Mesothelial cell of epicardium (in vitro differentiated cells): ENCODE data around the gene HDAC4. TPM values are rescaled to one million over a fixed set of nuclear protein-coding genes. Genes with fewer than 3 reads are reported as not detected.

ENCODE experiments used
- DNase-seq, 2 experiments: peaks; one replicate each; pipeline ENCODE4 v3.0.0; 2021; ENCODE audit warnings: low spot score in 2 of 2; ENCODE audit not compliant: unreplicated experiment in 2 of 2
- H3K27ac Mint-ChIP-seq: 2 replicates; pipeline ENCODE4 v1.8.0; 2021; ENCODE audit warnings: mixed read lengths
- H3K27me3 Mint-ChIP-seq: 2 replicates; pipeline ENCODE4 v1.8.0; 2021; ENCODE audit warnings: low read depth, mixed read lengths
- H3K36me3 Mint-ChIP-seq: 2 replicates; pipeline ENCODE4 v1.8.0; 2021; ENCODE audit warnings: mixed read lengths
- H3K4me1 Mint-ChIP-seq: 2 replicates; pipeline ENCODE4 v1.8.0; 2021; ENCODE audit warnings: mixed read lengths
- H3K4me3 Mint-ChIP-seq: 2 replicates; pipeline ENCODE4 v1.8.0; 2021; ENCODE audit warnings: mild to moderate bottlenecking, moderate library complexity, mixed read lengths
- H3K9me3 Mint-ChIP-seq: 2 replicates; pipeline ENCODE4 v1.8.0; 2021; ENCODE audit warnings: mixed read lengths
- total RNA-seq: library from RNA; stranded (reverse); gene quantifications from 3 replicates; pipeline ENCODE4 v1.2.1, GENCODE V29; 2021
- TF ChIP-seq, protein P1 (sequence below): fragments of 200-600 bp; sonication (generic); IDR thresholded peaks from one replicate; pipeline ENCODE4 v1.5.0; 2021; ENCODE audit warnings: antibody characterized with exemption; ENCODE audit not compliant: unreplicated experiment

HDAC4 gene
- total RNA-seq, 1 donor from 2014 or later: 59.2 TPM

DNA sequence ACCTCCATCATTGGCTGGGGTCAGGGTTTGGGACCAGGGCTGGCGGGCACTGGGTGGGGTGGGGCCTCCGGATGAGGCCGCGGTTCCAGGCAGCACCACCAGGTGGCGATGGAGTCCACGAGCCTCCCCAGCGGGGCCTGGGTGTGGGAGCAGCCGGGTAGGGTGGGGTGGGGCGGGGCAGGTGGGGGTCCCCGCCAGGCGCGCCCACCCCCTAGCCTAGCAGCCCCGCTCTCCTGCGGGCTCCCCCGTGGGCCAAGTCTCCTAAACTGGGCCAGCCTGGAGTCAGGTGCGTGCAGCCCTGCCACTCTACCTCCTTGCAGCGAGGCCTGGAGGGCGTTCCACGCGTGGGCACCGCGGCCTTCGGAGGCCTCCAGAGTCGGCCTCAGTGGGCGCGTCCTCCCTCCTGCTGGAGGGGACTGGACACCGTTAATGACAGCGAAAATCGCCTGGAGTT is 365.4 kb downstream of the HDAC4 start:
- no peaks in the 10 kb centered on the region for H3K36me3 Mint-ChIP-seq
- DNase-seq: peak; percentile 43 to 77
- H3K9me3 Mint-ChIP-seq: peaks cover 11% of the 10 kb centered on the region
- no peaks in the 10 kb centered on the region for H3K4me1 Mint-ChIP-seq
- H3K27ac Mint-ChIP-seq: no peak overlapping the region
- H3K27me3 Mint-ChIP-seq: peaks cover 26% of the 10 kb centered on the region
- TF ChIP-seq, protein P1, sequence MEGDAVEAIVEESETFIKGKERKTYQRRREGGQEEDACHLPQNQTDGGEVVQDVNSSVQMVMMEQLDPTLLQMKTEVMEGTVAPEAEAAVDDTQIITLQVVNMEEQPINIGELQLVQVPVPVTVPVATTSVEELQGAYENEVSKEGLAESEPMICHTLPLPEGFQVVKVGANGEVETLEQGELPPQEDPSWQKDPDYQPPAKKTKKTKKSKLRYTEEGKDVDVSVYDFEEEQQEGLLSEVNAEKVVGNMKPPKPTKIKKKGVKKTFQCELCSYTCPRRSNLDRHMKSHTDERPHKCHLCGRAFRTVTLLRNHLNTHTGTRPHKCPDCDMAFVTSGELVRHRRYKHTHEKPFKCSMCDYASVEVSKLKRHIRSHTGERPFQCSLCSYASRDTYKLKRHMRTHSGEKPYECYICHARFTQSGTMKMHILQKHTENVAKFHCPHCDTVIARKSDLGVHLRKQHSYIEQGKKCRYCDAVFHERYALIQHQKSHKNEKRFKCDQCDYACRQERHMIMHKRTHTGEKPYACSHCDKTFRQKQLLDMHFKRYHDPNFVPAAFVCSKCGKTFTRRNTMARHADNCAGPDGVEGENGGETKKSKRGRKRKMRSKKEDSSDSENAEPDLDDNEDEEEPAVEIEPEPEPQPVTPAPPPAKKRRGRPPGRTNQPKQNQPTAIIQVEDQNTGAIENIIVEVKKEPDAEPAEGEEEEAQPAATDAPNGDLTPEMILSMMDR: peak; percentile 92
- no peak overlapping the region for H3K4me3 Mint-ChIP-seq

DNA sequence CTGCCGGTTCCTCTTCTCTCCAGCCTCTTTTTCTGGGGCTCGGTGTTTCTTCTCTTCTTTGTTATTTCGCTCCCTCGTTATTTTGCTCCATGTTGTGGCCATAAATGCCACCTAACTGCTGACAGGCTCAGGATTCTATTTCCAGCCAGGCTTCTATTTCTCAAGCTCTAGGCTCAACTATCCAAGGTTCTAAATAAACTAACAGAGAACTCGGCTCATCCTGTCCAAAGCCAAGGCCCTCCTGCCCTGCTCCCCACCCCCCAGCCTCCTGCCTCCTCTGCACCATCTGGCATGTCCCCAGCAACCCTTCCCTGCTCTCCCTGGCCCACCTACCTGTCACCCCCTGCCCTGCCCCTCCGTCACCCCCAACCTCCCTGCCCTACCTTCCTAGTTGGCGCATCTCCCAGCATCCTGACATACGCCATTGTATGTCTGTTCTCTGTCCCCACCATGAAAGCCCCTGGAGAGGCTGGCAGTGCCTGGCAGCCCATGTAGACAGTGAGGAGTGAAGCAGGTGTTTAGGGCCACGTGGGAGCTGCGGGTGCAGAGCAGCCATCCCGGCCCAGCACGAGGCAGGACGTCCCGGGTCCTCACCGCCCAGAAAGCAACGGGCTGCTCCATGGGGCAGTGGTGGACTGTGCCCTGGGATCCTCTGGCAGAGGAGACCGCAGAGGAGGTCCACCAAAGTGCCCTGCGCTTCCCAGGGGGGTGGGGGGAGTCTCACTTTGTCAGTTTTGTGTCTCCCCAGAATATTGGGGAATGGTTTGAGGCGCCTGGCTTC is 366.1 kb downstream of the HDAC4 start:
- Mint-ChIP-seq H3K9me3 (peaks cover 11% of the 10 kb centered on the region), H3K4me1 (no peaks in the 10 kb centered on the region), H3K27me3 (peaks cover 26% of the 10 kb centered on the region), H3K27ac (no peak overlapping the region), H3K36me3 (no peaks in the 10 kb centered on the region), H3K4me3 (no peak overlapping the region)
- TF ChIP-seq, protein P1: no peak
- no peak for DNase-seq

DNA sequence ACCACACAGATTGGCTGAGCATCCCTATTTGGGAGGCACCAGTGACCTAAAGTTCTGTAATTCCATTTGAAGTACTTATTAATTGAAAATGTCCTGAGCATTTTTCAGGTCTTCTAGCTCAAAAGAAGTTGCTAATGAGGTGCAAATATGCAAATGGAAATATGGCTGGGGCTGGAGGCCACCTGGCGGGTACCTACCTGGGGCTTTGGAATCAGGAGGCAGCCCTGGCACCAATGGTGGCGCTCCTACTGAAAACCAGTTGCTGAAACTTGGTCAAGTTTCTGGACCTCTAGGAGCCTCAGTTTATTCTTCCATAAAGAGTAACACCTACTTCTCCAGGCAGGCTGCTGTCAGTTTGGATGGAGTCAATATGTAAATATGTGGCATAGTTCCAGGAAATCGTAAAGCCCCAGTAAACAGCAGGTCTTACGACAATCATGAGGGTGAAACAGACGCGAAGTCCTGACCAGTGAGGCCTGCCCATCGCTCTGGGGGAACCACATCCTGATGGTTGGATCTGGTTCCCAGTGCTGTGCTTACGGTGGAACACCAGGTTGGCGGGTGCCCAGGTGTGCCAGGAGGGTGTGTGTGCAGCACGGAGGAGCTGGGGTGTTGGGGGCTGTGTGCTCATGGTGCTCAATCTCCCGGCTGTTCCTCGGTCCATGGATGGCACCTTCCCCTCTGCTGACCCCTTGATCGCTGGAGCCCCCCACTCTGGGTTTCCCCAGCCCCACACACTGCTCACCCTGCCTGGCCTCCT is 366.8 kb downstream of the HDAC4 start:
- DNase-seq: no peak
- Mint-ChIP-seq H3K36me3 (no peaks in the 10 kb centered on the region), H3K4me3 (no peak overlapping the region), H3K27ac (no peak overlapping the region), H3K4me1 (no peaks in the 10 kb centered on the region), H3K9me3 (peaks cover 11% of the 10 kb centered on the region), H3K27me3 (peaks cover 26% of the 10 kb centered on the region)
- TF ChIP-seq, protein P1: no peak

DNA sequence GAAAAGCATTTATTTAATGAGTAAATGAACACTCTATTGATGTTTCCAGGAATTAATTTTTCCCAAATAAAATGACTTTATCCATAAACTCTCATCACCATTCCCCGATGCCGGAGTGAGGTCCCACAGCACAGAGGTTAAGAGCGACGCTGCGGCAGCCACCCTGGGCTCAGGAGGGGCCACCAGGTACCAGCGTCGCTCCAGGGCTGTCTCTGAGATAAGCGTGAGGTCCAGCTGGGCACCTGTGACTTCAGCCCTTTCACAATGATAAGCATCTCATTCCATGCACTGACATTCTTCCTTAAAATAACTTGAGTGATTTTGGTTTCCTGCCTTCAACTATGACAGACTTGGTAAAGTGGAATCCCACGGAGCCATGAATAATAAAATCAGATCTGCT is 370.9 kb downstream of the HDAC4 start:
- TF ChIP-seq, protein P1: no peak
- H3K27ac Mint-ChIP-seq: no peak overlapping the region
- DNase-seq: no peak
- peaks cover 23% of the 10 kb centered on the region for H3K4me1 Mint-ChIP-seq
- H3K27me3 Mint-ChIP-seq: peaks cover 28% of the 10 kb centered on the region
- H3K4me3 Mint-ChIP-seq: no peak overlapping the region
- peaks cover 11% of the 10 kb centered on the region for H3K9me3 Mint-ChIP-seq
- H3K36me3 Mint-ChIP-seq: no peaks in the 10 kb centered on the region

DNA sequence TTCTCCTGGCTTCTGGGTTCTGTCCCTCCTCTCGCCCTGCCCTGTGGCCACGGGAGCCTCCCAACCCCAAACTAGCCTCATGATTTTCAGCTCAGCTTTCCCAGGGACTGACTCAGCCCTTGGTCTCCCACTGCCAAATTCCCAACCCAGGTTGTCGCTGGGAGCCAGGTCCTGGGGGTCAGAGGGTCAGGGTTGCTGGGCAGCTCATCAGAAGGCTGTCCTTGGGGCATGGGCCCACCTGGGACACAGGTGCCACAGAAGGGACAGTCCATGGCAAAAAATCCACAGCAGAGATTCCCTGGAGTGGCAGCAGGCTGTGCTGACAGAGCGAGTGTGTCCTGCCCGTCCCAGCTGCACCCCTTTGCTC is 372.6 kb downstream of the HDAC4 start:
- Mint-ChIP-seq H3K27me3 (peaks cover 24% of the 10 kb centered on the region), H3K4me3 (no peak overlapping the region), H3K4me1 (peaks cover 29% of the 10 kb centered on the region), H3K36me3 (no peaks in the 10 kb centered on the region), H3K27ac (no peak overlapping the region), H3K9me3 (peaks cover 11% of the 10 kb centered on the region)
- TF ChIP-seq, protein P1: no peak
- no peak for DNase-seq
